Regular cardiac myocyte (primary cell): ENCODE results near the gene TECRL. TPM values are rescaled to one million over a fixed set of nuclear protein-coding genes. Genes with fewer than 3 reads are reported as not detected.

Experiments used
- total RNA-seq: library from RNA; depleted of rRNA; stranded (reverse); fragments of >200 nt; gene quantifications from 2 replicates; pipeline ENCODE4 v1.2.3, GENCODE V29; 2014

Gene TECRL
- not detected in 2 replicates for total RNA-seq

GRCh38 chr4:64409300-64409699 is at the start of gene TECRL:
Gene TECRL (minus strand): TSS chr4:64409450. CDS start chr4:64409351, 99 bp downstream.

